Esophagus mucosa (tissue), 1 donor: ENCODE data around the gene PRKG1. TPM values are rescaled to one million over a fixed set of nuclear protein-coding genes. Genes with fewer than 3 reads are reported as not detected.

Source experiments
- ATAC-seq: fragments of 200-7000 bp; cut with Tn5 transposase; one replicate; pipeline ENCODE4 v1.9.1; 2020
- total RNA-seq: library from RNA; stranded (reverse); gene quantifications from one replicate; pipeline ENCODE4 v1.2.4, GENCODE V29; 2023
- donor health status: DM: yes; HTN: yes; CAD: no.

Gene PRKG1
- total RNA-seq, 1 donor from 2014 or later: 0.80 TPM

DNA sequence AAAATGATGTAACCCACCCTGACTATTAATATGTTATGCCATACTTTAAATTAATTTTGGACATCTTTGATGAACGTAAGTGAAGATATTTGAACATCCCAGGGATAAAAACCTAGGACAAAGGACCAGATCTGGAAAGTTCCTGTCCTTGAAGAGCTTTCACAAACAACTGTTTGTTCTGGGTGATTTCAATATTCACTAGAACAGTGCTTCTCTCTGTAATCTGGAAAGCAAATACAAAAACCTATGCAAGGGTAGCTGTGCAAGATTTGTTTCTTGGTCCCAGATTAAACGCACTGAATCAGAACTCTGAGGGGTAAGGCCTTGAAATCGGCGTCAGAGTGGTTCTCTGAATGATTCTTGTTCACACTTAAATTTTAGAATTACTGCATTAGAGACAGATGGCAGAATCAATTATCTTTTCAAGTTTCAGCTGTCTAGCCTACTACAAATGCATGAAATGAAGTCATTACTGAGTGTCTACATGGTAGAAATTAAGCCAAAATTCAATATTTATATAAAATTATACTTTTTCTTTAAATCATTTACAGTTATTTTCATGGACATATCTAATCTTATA, 694.7 kb downstream of the PRKG1 start:
- ATAC-seq: no peak

DNA sequence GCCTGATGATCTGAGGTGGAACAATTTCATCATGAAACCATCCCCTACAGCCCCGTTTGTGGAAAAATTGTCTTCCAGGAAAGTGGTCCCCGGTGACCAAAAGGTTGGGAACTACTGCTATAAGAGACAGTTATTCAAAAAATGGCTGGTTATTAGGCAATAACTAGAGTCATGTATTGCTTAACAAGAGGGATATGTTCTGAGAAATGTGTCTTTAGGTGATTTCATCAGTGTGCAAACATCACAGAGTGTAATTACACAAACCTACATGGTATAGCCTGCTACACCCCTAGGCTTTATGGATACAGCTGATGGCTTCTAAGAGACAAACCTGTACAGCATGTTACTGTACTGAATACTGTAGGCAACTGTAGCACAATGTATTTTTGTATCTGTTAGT, 696.4 kb downstream of the PRKG1 start:
- peak; percentile 99 for ATAC-seq

DNA sequence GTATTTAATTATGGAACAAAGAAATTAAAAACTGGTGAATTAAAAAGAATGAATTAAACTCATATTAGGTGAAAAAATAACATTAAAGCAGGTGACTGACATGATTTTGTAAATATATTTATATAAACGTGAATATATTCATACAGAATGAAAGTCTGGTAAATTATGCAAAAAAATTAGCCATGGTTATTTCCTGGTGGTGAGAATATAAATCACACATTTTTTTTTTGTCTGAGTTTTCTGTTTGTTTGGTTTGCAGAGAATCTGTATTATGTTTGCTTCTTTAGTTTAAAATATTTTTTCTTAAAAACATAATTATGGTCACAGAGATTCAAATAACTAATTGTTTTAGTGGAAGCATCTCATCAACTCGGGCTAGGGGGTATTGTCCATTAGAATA, 698.1 kb downstream of the PRKG1 start:
- no peak for ATAC-seq

DNA sequence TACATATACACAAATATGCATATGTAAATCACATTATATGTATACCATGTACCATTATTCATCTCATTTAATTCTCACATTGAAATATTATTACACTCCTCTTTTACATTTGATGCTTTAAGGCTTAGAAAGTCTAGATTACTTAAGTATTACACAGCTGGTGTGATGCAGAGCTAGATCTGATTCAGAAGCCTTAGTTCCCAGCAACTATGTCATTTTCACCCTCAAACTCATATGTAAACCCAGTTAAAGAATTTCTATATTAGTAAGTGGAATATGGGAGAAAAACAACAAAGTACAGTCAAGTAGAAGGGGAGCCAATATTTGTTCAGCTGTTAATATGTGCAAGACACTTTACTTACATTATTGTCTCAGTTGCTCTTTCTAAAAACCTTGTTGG, 699.4 kb downstream of the PRKG1 start:
- ATAC-seq: no peak

DNA sequence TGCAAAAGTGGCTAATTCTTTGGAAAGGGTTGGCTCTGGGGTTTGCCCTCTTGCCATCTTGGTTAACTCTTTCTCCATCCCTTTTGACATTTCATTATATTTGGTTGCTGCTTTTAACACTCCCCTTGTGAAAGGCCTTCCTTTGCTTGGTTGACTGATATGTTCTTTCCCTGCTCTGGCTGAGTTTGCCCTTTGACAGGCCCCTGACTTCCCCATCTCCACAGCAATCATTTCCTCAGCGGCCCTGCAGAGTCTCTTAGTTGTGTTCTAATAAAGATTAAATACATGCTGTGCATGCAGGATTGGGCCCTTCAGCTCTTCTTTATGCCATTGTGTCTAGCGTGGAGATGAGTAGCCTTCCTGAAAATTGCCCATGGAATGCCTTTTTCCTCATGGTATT, 709.7 kb downstream of the PRKG1 start:
- no peak for ATAC-seq

DNA sequence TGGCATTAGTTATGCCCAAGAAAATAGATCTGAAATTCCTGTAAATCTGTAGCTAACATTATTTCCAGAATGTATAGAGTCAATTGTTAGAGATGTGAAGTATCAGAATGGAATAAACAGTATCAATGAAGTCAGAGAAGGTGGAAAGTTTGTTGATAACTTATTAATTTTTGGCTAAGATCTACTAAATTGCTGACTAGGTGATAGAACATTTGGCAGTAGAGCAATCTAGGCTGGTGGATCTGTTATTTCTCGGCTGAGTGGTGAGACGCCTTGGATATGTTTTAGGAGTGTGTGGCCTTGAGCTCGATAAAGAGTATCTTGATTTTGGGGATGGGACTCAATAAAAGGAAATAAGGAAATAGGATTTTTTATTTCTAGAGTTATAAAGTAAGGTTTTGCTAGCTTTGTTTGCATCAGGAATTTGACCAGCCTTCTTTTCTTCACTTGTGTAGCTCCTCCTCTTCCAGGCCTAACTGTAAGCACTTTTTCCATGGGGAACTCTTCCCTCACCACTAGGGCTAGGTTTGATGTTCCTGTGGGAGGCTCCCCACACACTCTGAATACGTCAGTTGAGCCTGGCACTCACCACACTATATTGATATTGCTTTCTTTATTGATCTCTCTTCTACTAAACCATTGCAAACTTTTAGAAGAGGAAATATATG, 711.9 kb downstream of the PRKG1 start:
- ATAC-seq: no peak

DNA sequence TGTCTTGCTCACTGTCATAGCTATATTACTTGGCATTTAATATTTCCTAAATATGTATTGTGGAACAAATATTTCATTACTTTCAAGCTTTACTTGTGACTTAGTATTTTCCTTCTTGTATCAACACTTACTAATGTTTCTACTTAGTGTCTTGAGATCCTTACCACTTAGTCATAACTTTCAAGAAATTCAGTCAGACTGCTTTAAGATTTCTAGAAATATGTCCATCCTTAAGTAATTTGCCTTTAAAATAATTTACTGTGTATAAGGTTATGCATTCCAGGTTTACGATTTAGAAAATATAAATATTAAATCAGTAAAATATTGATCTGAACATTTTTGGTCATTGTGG, 712.4 kb downstream of the PRKG1 start:
- no peak for ATAC-seq

DNA sequence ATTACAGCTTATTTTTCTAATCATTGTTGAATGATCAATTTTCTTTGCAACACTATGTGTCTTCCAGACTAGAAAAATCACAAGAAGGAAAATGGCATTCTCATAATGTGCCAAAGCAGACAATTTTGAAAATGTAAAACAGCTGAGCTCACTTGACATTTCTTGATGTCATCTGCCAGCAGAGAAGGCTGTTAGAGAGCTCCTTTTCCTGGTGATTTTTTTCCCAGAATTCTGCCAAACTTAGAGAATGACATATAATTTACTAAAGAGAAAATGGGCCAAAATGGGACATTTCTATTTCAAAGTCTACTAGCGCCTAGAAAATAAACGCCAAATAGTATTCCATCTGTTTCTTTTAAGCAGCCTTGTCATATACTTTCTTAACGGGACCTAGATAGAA, 714.0 kb downstream of the PRKG1 start:
- ATAC-seq: no peak

DNA sequence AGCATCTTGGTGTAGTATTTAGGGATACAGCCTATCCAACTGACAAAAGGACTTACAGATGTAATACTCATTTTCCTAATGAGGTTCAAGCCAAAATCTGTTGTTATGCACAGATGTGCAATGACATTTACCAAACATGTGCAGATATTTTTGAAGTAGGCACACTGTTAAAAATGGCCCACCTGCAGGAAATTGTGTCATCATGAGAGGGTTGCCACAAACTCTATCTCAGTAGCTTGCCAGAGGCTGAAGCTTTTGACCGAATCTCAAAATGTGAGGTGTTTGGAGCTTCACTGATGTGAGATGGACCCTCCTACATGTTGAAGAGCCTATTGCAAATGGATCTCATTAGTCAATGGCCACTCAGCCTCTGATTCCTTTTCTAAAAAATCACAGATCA, 714.8 kb downstream of the PRKG1 start:
- ATAC-seq: no peak

DNA sequence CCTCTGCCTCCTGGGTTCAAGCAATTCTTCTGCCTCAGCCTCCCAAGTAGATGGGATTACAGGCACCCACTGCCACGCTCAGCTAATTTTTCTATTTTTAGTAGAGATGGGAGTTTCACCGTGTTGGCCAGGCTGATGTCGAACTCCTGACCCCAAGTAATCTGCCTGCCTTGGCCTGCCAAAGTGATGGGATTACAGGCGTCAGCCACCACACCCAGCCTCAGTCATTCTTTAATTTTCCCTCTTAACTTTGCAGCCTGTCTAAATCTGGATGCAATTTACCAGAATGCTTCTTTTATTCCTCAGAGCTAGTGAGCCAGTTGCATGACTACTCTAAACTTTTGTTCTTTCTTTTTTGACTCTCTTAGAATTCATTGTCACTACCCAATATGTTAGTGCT, 715.6 kb downstream of the PRKG1 start:
- ATAC-seq: no peak

DNA sequence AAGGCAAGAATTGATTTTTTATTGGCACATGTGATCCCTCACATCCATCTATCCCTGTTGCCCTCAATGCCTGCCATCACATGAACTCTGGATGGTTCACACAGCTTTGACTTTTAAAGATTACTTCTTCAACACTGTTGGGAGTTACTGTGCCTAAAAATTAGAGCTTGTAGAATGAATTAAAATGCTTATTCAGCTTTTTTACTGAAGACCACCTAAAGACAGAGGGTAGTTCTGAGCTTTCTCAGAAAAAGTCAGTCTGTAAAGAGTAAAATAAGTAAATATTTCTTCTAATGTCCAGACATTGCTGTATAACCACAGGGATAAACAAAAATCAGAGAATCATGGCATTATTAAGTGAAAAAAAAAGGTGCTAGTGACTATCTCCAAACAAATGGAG, 718.4 kb downstream of the PRKG1 start:
- ATAC-seq: no peak

DNA sequence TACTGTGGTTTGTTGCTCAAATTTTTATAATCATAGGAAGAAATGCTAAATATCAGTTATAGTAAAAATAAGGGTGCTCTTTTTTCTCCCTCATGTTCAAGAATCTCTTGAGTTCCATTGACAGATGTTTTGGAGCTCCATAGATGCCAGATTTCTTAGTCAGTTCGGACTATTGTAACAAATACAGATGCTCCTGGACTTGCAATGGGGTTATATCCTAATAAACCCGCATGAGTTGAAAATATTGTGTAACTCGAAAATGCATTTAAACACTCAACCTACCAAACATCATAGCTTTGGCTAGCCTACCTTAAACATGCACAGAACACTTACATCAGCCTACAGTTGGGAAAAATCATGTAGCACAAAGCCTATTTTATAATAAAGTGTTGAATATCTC, 725.8 kb downstream of the PRKG1 start:
- no peak for ATAC-seq

DNA sequence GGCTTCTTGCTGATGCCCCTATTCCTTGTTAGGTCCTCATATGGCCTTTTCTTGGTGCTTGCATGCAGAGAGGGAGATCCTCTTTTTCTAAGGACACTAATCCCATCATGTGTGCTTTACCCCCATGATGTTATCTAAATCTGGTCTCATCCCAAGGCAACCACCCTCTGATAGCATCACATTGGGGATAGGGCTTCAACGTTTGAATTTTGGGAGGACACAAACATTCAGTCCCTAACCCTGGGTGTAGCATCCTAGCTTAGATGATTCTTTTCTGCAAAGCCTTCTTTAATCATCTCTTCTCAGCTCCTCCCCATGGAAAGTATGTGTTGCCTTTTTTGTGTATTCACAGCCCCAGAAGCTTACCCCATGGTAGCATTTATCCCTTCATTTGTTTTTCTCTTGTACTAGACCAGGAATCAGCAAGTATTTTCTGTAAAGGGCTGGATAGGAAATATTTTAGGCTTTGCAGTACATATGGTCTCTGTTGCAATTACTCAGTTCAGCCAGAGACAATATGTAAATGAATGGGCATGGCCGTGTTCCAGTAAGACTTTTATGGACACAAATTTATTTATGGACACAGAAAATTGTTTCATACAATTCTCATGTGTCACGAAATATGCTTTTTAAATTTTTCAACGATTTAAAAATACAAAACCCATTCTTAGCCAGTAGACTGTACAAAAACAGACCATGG, 726.6 kb downstream of the PRKG1 start:
- ATAC-seq: no peak

DNA sequence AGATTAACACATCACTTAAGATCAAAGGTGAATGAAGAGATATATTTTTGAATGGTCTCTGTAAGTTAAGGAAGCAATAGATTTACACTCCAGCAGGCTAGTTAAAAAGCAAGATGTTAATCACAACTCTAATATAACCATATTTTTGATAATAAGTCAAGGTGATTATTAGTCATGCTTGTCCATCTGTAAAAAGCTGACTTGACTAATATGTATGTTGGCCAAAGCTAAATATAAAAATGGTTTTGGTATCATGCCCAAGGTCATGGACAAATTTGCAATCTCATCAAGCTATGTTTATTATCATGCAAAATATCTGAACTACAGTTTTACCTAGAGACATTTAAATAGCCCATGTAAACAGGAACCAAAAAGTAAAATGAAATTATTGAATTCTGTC, 727.7 kb downstream of the PRKG1 start:
- no peak for ATAC-seq

DNA sequence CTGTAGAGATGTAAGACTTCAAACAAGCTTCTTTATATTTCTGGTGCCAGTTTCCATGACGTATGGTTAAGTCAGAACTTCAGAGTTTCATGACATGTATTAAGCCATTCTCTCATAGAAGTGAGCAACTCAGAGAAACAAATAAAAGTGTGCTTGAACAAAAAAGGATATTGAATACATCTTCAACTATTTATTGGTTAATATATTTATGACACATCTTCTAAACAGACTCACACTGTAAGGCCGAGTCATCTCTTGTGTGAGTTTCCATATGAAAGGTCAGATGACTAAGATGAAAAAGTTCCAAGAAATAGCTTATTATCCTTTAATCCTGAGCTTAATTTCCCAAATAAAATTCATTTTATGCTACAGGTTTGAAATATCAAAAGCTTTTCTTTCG, 730.6 kb downstream of the PRKG1 start:
- peak; percentile 48 for ATAC-seq

DNA sequence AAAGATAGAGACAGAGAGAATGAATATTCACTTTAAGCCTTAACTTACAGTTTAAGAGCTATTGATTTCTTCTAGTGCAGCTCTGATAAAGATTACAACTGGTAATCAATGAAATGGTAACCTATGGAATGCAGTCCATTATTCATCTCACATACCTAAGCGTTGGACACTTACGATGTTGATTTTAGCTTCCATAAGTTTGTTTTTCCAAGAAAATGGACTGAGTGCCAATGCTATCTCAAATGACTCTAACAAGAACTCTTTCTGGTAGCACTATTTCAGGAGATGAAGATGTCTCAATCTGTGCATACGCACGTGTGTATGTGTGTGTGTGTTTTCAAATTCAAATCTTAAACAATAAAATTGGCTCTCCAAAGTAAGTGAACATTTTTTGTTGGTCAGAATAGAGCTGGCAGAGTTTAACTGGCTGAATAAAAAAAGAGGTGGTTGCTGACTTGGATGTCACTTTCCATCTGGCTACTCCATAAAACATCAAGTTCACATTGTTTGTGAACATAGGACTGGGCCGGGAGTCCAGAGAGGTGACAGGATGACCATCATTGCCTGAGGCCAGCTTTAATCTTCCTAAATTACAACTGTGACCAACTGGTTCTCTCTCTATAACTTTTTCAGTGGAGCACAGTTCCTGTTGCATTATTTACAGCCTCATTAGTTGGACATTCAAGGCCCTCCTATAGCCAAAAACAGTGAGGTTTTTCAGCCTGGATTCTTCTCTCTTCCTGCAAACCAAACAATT, 732.0 kb downstream of the PRKG1 start:
- no peak for ATAC-seq

DNA sequence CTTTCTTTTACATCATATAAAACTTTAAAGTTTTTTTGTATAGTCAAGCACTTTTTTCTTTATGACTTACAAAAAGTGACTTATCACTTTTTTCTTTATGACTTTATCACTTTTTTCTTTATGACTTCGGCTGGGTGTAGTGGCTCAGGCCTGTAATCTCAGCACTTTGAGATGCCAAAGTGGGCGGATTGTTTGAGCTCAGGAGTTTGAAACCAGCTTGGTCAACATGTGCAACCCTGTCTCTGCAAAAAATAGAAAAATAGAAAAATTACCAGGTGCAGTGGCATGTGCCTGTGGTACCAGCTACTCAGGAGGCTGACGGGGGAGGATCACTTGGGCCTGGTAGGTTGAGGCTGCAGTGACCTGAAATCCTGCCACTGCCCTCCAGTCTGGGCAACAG, 733.9 kb downstream of the PRKG1 start:
- ATAC-seq: no peak

DNA sequence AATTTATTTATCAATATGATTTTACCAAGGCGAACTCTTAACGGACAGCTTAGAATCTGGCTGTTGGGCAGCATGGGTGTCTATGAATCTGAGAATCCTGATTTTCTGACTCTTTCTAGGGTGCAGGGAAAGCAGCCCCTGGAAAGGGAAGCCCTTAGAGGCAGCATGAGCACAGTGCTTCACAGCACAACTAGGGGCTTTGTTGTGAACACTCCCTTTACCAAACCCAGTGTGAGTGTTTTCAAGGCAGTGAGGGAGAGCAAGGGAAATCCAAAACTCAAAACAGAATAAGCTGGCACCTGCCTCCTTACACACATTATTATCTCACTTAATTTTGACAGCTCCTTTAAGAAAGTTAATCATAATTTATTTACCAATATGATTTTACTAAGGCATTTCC, 741.4 kb downstream of the PRKG1 start:
- ATAC-seq: no peak

DNA sequence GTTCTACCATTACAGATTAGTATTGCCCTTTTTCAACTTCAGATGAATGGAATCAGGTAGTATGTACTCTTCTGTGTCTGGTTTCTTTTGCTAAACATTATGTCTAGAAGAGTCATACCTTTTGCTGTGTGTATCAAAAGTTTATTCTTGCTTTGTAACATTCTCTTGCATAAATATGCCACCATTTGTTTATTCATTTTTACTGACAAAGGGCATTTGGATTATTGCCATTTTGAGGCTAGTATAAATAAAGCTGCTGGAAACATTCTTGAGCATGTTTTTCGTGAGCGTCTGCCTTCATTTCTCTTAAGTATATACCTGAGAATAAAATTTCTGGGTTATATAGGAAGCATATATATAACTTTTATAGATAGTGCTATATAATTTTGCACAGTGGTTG, 746.8 kb downstream of the PRKG1 start:
- ATAC-seq: no peak

DNA sequence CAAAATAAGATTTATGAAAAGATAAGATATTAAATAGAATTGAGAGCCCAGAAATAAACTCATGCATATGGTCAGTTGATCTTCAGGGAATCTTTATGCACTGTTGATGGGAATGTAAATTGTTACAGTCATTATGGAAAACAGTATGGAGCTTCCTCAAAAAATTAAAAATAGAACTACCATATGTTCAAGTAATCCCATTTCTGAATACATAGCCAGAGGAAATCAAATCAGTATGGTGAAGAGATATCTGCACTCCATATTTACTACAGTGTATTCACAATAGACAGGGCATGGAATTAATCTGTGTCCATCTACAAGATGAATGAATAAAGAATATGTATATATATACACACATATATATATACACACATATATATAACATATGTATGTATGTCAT, 747.5 kb downstream of the PRKG1 start:
- no peak for ATAC-seq

DNA sequence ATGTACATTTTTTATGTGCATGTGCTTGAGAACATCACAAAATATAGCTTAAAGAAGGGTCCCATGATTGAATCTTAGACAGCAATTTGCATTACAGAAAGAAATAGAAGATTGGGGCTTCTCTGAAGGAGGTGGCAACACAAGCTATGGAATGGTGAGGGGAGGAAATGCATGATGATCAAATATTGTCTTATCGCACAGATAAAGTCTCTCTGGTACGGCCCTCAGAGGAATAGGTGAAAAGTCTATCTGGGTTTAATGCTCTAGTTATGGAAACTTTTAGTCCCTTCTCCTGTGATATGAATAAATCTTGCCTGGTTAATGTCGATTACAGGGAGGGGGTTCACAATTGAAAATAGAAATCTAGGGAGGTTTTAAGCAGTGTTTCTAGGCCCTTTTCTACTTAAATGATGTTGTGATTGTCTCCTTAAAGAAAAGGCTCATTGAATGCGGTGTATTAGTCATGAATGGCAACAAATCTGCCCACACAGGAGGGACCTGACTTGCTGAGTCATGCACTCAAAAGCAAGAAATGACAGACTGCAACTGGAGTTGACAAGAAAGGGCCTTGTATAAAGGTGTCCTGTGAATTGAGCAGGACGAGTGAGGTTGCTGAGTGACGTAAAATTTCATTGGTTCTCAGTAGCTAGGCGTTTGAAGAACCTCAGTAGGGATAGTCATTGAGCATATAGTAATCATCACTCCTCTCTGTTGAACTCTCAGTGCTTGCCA, 758.5 kb downstream of the PRKG1 start:
- peak; percentile 99 for ATAC-seq

DNA sequence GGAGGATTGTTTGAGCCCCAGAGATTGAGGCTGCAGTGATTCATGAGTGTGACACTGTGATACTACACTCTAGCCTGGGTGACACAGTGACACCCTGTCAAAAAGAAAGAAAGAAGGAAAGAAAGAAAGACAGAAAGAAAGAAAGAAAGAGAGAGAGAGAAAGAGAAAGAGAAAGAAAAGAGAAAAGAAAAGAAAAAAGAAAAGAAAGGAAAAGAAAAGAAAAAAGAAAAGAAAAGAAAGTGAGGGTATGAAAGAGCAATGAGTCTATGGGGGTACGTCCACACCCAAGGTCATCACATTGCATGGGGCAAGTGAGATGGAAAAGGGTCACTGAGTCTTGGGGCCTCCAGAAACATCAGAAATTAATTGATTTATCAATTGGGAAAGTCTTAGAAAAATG, 760.3 kb downstream of the PRKG1 start:
- no peak for ATAC-seq

DNA sequence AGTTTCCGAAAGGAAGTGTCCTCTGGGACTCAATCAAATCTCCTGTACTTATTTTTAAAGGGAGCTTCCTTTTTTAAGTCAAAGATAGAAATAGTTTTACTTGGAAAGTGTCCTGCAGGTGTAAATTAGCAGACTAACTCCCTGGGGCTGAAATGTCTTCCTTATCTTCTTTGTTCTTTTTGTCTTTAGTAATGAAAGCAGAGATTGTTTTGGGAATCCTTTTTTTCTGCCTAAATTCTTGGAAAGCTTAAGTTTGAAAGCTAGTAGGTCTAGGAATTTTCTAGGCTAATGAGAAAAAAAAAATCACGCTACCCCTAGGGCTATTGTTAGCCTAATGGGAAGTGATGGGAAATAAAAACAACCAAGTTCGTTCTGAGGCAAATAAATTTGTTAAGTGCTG, 764.2 kb downstream of the PRKG1 start:
- ATAC-seq: no peak
